Esophagus (tissue), 2 donors: ENCODE data around the gene PDPK1. TPM values are rescaled to one million over a fixed set of nuclear protein-coding genes. Genes with fewer than 3 reads are reported as not detected.
A peak's percentile ranks its signal among the peaks of the same experiment; 100 is the strongest.

ENCODE experiments used
- H3K27ac ChIP-seq, 2 donors: one replicate each; pipeline ENCODE4 v1.5.1; 2013; ENCODE audit warnings: low read depth in 2 of 2, mild to moderate bottlenecking in 2 of 2, inconsistent platforms in 1 of 2, low read length in 1 of 2, moderate library complexity in 1 of 2
- H3K27me3 ChIP-seq, 2 donors: one replicate each; pipeline ENCODE4 v1.6.1; 2013; ENCODE audit warnings: low read length in 2 of 2, control low read depth in 1 of 2, mild to moderate bottlenecking in 1 of 2; ENCODE audit not compliant: insufficient read depth in 2 of 2, control insufficient read depth in 1 of 2
- H3K36me3 ChIP-seq, 2 donors: one replicate each; pipeline ENCODE4 v1.6.1; 2013; ENCODE audit warnings: low read length in 1 of 2; ENCODE audit not compliant: control insufficient read depth in 2 of 2, insufficient read depth in 2 of 2
- H3K4me1 ChIP-seq, 2 donors: one replicate each; pipeline ENCODE4 v1.6.1; 2013; ENCODE audit warnings: low read length in 1 of 2; ENCODE audit not compliant: control insufficient read depth in 2 of 2, insufficient read depth in 2 of 2
- H3K4me3 ChIP-seq, 2 donors: one replicate each; pipeline ENCODE4 v1.5.1; 2013; ENCODE audit warnings: low read length in 2 of 2, mild to moderate bottlenecking in 2 of 2, low read depth in 1 of 2, moderate library complexity in 1 of 2
- H3K9me3 ChIP-seq, 2 donors: one replicate each; pipeline ENCODE4 v1.6.1; 2013; ENCODE audit warnings: mild to moderate bottlenecking in 2 of 2, low read depth in 1 of 2, low read length in 1 of 2, moderate library complexity in 1 of 2; ENCODE audit not compliant: control insufficient read depth in 2 of 2, insufficient read depth in 1 of 2
- WGBS, 2 donors: extraction: QIAGEN DNeasy Blood & Tissue Kit; methylation state at CpG; one replicate each; pipeline ENCODE4 v1.1.7; 2013; 5-methylcytosine and 5-hydroxymethylcytosine counted together
- polyA plus RNA-seq, 2 donors: library from polyadenylated mRNA; stranded (reverse); fragments of 200-250 nt; gene quantifications; one replicate each; pipeline ENCODE4 v1.2.3, GENCODE V29; 2013
- donor health status: healthy with polysubstance abuse.
- donor health status: Bipolar disorder and iron deficiency.

The PDPK1 gene
- polyA plus RNA-seq, 2 donors = 11.8 to 12.8 TPM

DNA sequence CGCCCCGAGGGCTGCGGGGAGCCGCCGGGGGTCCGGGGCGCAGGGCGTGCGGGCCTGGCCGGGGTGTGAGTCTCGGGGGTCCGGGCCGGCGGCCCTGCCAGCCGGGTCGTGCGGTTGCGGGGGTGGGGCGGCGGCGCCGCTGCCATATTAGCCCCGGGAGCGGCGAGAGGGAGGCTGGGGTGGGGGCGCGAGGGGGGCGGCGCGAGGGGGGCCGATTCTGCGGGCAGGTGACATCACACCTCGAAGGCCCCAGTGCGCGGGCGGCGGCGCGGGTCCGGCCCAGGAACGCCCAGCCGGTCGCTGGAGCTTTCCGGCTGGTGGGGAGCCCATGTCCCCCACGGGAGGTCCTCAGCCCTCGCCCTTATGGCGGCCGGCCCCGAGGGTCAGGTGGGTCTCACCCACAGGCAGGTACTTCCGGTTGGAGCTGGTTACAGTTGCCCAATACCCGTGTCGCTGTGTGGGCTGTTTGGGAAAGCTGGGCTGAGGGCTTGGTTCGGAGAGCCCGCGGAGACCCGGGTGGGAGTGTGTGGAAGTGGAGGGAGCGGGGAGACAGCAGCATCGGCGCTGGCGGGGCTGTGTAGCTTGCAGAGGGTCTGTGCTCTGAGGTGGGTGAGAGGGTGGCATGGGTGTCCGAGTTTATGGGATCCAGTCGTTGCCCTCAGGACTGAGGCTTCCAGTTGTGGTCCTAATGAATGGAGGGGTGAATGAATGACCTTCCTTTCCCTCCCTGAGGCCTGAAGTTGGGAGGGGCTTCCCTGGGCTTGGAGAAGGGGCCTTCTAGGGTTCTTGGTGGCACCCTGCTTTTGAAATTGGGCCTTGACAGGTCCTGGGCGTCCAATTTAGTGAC lies 23.3 kb upstream of the PDPK1 start:
- H3K36me3 ChIP-seq = peaks cover 0 to 10% of the 10 kb centered on the region in 2 donors
- H3K4me3 ChIP-seq = peak overlapping the region; percentile 90 to 92
- H3K27me3 ChIP-seq = no peaks in the 10 kb centered on the region
- H3K9me3 ChIP-seq = no peaks in the 10 kb centered on the region
- 1% methylated on average over 31 to 63 of the region's 63 CpGs for WGBS, 2 donors
- H3K27ac ChIP-seq = peak overlapping the region; percentile 98 to 99
- peaks cover 12 to 51% of the 10 kb centered on the region in 2 donors for H3K4me1 ChIP-seq

- Histone ChIP-seq H3K27ac (peak overlapping the region; percentile 98 to 99), H3K36me3 (peaks cover 0 to 11% of the 10 kb centered on the region in 2 donors), H3K4me3 (peak overlapping the region; percentile 90 to 92), H3K27me3 (no peaks in the 10 kb centered on the region), H3K4me1 (peaks cover 12 to 51% of the 10 kb centered on the region in 2 donors), H3K9me3 (no peaks in the 10 kb centered on the region)
- WGBS, 2 donors = 21 to 25% methylated on average over 14 of the region's 14 CpGs
Measured at GRCh38 chr16:2515180-2515851, 22.5 kb upstream of the PDPK1 start.

DNA sequence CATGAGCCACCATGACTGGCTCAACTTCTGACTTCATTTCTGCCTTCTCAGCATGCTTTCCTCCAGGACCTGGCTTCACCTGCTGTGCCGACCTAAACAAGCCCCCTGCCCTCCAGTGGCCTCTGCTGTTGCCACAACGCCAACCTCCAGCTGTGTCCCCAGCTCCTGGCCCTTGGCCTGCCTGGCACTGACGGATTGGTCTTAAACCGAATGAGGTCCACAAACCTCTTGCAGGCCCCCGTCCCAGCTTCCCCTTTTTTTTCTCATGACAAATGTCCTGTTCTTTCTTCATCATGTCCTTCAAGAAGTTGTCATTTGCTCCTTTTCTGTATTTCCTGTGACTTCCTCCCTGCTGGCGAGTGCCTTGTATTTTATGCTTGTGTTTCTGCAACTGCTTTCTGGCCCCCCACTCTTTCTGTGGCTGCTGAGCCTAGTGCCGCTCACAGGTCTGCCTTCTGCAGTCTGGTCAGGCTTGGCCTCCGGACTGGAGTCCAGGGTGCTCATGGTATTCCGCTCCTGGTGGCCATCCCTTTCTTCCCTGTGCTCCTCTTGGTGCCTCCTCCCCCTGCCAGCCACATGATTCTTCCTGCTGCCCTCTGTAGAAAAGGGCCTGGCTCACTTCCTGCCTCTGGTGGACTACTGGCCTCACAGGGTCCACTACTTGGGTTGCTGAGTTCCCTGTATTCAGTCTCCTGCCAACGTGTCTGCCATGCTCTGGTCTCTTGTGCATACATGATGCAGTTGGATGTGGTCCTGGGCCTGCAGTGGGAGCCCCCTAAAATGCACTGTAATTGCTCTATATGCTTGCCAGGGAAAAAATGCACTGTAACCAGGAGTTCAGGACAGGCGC lies 21.2 kb upstream of the PDPK1 start:
- Histone ChIP-seq H3K27me3 (no peaks in the 10 kb centered on the region), H3K27ac (peak overlapping the region; percentile 98 to 99), H3K36me3 (peaks cover 0 to 11% of the 10 kb centered on the region in 2 donors), H3K4me3 (peak overlapping the region; percentile 15 to 92), H3K9me3 (no peaks in the 10 kb centered on the region), H3K4me1 (peaks cover 16 to 51% of the 10 kb centered on the region in 2 donors)
- WGBS, 2 donors = 56 to 57% methylated on average over 11 of the region's 11 CpGs

- peak overlapping the region; percentile 32 to 76 for H3K27ac ChIP-seq
- no peak overlapping the region for H3K4me3 ChIP-seq
- no peaks in the 10 kb centered on the region for H3K9me3 ChIP-seq
- peaks cover 0 to 11% of the 10 kb centered on the region in 2 donors for H3K36me3 ChIP-seq
- H3K27me3 ChIP-seq = no peaks in the 10 kb centered on the region
- H3K4me1 ChIP-seq = peaks cover 16 to 49% of the 10 kb centered on the region in 2 donors
- 69 to 71% methylated on average over 12 of the region's 12 CpGs for WGBS, 2 donors
Measured at GRCh38 chr16:2517954-2518605, 19.7 kb upstream of the PDPK1 start.

GRCh38 chr16:2518823-2519710 lies 18.8 kb upstream of the PDPK1 start:
- Histone ChIP-seq H3K27ac (peak overlapping the region; percentile 60 to 85), H3K4me1 (peaks cover 19 to 47% of the 10 kb centered on the region in 2 donors), H3K4me3 (no peak overlapping the region), H3K9me3 (no peaks in the 10 kb centered on the region), H3K27me3 (no peaks in the 10 kb centered on the region), H3K36me3 (peaks cover 5 to 20% of the 10 kb centered on the region in 2 donors)
- WGBS, 2 donors = 82 to 83% methylated on average over 39 of the region's 39 CpGs

DNA sequence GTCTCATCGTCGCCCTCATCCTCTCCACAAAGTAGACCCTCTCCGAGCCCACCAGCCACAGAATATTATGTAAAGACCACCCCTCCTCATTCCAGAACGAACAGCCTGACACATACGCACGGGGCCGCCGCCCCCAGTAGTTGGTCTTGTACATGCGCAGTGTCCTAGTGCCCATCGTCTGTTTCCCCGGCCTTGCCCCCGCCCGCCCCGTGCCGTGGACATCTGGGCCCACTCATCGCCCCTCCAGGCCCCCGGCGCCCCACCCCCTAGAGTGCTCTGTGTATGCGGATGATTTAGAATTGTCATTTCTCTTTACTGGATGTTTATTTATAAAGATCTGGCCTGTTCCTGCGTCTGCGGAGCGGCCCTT lies 18.1 kb upstream of the PDPK1 start:
- Histone ChIP-seq H3K9me3 (no peaks in the 10 kb centered on the region), H3K4me1 (peaks cover 19 to 47% of the 10 kb centered on the region in 2 donors), H3K27me3 (no peaks in the 10 kb centered on the region), H3K4me3 (peak overlapping the region in 1 of 2 donors; percentile 46), H3K36me3 (peaks cover 7 to 23% of the 10 kb centered on the region in 2 donors), H3K27ac (peak overlapping the region; percentile 60 to 85)
- 35 to 47% methylated on average over 22 of the region's 22 CpGs for WGBS, 2 donors

GRCh38 chr16:2520097-2520783 lies 17.6 kb upstream of the PDPK1 start, which contains the start of gene AMDHD2:
Gene AMDHD2 (plus strand): TSS chr16:2520371. CDS start chr16:2520459, 88 bp downstream.
- H3K27ac ChIP-seq = peak within 1 kb of the TSS; percentile 85 to 88
- 1% methylated on average over 43 to 83 of the region's 83 CpGs for WGBS, 2 donors
- no peaks in the 10 kb centered on the region for H3K27me3 ChIP-seq
- peaks cover 7 to 23% of the 10 kb centered on the region in 2 donors for H3K36me3 ChIP-seq
- H3K4me1 ChIP-seq = peaks cover 18 to 46% of the 10 kb centered on the region in 2 donors
- no peaks in the 10 kb centered on the region for H3K9me3 ChIP-seq
- H3K4me3 ChIP-seq = peak within 1 kb of the TSS; percentile 46 to 60
